ENCODE measurements around the gene ARL13B.
"Not testable (repeated sequence)": the region's sequence is repeated elsewhere in the genome, so short reads cannot be mapped to it uniquely, and the experiment has no call there.

The ARL13B gene

GRCh38 chr3:94064243-94064860, 84.4 kb downstream of the ARL13B start:
- DNase-seq, result no peak

DNA sequence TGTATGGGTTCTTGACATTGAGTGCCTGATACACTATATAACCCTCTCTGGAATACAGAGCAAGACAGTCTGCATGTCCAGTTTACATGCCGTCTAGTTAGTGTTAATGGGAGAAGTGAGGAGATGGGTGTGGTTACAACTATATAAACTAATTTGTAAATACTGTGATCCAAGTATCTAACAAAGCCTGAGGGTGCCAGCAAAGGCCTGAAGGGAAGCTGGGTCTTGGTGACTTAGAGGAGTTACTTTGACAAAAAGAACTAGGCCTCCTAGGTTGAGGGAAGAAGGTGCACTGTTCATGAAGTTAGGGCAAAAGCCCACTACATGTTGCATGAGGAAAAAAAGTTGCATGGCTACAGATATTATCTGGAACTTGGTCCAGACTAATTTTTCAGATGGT, 85.2 kb downstream of the ARL13B start:
- DNase-seq, result no peak

DNA sequence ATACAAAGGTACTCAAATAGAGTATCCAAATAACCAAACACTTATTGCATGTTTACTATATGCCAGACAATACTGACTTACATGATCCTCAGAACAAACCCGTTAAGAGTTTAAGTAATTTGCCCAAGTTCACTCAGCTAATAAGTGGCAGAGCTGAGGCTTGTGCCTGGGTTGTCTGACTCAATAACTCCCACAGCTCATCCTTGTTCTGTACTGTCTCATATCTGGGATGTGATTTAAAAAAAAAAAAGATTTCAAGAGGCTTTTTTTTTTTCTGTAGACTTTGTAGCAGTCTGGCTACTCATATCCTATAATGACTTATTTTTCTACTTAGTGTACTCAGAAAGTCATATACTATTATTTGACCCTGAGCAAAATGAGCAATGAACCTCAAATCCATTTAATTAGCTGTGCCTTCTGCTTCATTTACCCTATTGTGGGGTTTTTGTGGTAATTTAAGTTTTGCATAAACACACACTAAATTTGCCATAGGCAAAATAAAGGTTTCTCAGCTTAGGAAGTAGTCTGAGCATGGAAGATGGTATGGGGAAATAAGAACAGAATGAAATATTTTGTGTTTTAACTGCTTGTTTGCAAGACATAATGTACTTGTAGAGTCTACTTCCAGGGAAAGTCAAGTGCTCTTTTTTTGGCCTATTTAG, 86.0 kb downstream of the ARL13B start:
- no peak for DNase-seq

DNA sequence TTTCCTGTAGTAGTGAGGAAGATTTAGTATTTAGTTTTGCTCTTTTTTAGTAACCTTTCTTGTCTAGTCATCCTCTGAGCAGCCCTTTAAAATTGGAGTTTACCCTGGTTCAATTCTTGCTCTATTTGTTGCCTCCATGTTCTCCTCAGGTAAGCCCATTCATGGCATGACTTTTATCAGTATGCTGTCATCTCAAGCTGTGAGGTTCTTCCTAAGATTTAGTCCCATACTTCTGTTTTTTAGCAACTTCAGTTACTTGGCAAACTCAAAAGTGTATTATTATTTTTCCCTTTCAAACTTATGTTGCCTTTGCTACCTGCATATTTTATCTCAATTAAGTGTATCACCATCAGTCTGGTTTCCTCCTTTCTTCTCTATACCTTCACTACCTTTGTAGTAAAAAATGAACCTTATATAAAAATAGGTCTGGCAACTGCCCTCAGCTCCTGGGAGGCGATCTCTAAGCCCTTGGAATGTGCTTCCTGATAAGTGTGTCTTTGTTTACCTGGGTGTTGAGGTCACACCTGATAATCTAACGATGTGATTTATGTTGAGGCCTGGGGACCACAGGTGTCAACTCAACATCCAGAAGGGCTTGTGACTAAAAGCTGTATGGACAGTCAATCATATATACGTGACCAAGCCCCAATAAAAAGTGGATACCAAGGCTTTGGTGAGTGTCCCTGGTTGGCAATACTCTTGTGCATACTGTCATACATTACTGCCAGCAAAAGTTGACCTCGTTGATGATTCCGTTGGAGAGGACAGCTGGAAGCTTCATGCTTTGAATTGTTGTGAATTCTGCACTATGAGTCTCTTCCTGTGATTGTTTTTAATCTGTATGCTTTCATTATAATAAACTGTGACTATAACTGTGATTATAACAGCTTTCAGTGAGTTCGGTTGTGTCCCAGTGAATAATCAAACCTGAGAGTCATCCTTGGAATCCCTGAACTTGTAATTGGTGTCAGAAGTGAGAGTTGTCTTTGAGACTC, 86.8 kb downstream of the ARL13B start:
- no peak for DNase-seq

- DNase-seq, result no peak
Observed at GRCh38 chr3:94069194-94069813, 89.3 kb downstream of the ARL13B start.

DNA sequence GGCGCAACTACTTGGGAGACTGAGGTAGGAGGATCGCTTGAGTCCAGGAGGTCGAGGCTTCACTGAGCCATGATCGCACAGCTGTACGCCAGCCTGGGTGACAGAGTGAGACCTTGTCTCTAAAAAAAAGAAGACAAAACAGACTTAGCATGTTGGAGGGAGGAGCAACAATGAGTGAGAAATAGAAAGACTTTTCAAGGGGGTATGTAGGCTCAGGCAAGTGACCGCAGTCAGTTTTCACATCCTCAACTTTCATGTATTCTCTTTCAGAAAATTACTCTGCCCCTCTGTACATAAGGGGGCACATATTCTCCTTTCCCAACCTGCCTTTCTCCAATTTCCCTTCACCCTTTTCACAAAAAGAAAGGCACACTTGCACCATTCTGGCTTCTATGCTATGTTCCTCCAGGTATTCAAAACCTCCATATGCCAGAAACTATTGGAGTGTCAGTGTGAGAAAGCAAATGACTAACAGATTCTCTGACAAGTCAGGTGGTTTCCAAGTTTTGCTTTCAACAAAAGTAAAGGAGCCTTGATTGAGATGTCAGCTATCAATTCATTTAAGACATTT, 90.5 kb downstream of the ARL13B start:
- DNase-seq, result no peak

DNA sequence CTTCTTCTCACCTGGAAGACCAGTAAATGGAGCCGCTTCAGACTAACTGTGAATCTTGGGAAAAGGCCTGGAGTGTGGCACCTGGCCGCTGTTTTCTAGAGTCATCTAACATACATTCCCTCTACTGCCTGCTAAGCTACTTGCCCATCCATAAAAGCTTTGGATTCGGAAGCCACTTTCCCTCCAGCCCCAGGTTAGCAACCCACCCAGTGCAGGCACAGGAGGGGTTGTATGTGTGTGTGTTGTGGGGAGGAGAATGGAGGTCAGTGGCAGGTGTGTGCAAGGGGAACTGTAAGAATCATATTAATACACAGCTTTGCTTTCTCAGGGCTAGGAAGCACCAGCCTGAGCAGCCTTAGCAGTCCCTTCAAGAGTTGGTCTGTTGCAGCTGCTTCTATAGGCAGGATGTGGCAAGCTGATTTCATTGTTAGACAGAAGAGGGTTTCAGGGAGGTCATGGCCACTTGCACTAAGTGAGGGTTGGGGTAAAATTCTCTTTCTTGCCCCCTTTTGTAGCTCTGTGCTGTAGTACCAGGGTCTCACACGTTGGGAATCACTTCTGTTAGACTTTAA, 91.8 kb downstream of the ARL13B start:
- DNase-seq, result no peak

DNA sequence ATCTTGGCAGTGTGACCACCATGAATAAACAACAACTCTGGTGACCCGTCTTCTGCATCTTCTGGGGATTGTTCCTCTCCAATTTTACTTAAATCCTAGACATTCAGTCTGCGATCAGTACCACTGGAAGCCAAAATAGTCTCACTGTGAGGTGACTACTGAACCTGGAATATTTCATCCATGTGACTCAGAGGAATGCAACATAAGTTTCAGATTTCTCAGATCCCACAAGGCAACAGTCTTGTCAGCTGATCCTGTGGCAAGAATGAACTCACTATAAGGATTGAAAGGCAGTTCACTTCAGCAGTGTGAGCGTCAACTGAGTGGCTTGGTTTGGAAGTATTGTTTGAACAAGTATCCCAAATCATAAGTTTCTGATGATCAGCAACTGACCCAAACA, 96.1 kb downstream of the ARL13B start:
- DNase-seq, result no peak

- not testable (repeated sequence) for DNase-seq
Observed at GRCh38 chr3:94080552-94080951, 100.6 kb downstream of the ARL13B start.

DNA sequence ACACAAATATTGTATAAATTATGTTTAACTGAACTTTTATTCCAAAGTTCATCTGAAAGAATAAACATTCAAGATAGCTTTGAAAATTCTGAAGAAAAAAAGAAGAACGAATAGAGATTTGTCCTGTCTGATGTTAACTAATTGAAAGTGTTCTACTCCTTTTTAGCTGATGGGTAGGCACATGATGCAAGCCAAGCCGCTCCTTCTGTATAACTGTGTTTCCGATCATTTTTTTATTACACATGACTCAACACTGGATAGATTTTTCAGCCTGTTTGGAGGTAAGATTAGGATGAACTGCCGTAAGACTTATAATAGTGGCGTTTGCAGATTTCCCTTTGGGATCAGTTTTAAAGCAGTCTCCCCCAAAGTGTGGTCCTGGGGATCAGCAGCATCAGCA, 101.9 kb downstream of the ARL13B start:
- DNase-seq, result no peak

DNA sequence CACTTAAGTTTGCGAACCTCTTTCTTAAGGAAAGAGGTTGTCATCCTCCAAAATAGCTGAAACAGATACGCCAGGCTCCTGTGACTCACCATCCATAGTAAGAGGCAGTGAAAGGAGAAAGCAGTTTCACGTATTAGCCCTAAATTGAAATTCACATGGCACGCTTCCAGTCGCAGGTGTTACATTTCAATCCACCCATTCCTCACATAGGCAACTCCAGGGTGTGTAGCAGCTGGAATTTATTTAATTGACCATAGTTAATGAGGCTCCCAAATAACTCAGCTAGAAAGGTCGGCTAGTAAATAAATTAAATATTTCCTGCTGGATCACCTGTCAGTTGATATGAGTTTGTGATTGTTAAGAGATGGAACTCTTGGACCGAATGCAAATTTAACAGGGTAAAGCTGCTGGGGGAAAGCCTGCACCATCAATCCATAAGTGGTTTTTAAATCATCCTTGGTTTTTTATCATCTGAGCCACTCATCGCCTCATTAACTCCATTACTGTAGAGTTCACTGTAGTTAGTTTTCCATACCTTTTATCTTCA, 102.5 kb downstream of the ARL13B start:
- DNase-seq, result no peak

GRCh38 chr3:94083261-94083660, 103.3 kb downstream of the ARL13B start:
- DNase-seq, result no peak

DNA sequence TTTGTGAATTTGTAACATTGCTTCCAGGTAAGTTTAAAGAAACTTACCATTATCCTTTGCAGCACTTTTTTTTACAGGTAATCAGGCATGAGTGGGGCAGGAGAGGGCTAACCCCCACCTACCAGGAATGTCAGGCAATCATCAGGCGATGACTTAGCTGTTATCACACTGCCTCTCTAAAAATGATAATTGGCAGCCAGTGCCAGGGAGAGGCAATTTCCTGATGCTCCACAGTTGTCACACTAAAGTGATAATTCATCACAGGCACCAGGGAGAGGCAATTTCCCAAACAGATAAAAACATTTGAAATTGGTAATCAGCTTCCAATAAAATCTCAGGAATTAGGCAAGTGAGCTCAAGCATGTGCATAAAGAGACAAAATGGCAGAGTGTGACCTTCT, 109.2 kb downstream of the ARL13B start:
- DNase-seq, result no peak

GRCh38 chr3:94092086-94092485, 112.1 kb downstream of the ARL13B start:
- no peak for DNase-seq

- no peak for DNase-seq
Observed at GRCh38 chr3:94093151-94093550, 113.2 kb downstream of the ARL13B start.

DNA sequence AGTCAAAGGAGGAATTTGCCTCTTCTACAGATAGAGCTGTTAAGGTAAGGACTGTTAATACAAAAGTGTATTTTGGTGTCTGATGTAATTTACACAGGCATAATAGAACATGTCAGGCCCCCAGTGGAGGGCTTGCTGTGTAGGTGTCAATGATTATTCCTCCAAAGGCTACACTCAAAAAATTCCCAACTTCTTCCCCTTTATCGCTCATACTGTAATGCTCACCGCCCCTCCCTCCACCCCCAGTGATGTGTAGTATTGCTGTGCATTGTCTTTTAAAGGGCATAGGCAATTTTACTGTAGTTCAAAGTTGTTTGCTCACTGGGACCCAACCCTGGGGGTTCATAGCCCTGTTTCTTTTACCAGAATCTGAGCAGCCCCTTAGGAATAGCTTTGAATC, 115.2 kb downstream of the ARL13B start:
- DNase-seq, result no peak

DNA sequence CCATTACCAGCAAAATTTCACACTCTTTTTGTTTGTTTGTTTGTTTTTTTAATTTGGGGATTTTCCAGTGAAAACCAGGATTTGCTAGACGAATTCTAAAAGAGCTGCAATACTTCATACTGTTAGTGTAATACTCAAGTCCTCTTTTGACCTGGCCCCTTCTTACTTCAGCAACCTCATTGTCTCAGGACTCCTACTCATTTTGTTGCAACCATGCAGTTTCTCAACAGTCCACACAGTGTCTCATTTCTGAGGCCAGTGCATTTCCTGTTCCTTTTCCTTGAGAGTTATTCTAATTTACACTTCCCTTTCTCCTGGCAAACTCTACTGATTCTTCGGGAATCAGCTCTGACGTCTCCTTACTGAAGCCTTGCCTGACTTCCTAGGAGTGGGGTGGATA, 118.5 kb downstream of the ARL13B start:
- no peak for DNase-seq

GRCh38 chr3:94099311-94099710, 119.4 kb downstream of the ARL13B start:
- no peak for DNase-seq

GRCh38 chr3:94101860-94102259, 121.9 kb downstream of the ARL13B start:
- DNase-seq, result no peak

Data from NCI-H1694 (cell line).